Muscle of leg (tissue), 11 donors: Measurements from ENCODE around the gene HOXC12. TPM values are rescaled to one million over a fixed set of nuclear protein-coding genes. Genes with fewer than 3 reads are reported as not detected.

ENCODE experiments used
- DNase-seq: peaks from one replicate; pipeline ENCODE4 v3.0.0; 2013
- H3K27ac ChIP-seq: one replicate; pipeline ENCODE4 v1.5.1; 2013; ENCODE audit warnings: mild to moderate bottlenecking, low read length, control low read depth
- H3K27me3 ChIP-seq: one replicate; pipeline ENCODE4 v1.6.1; 2013; ENCODE audit warnings: low read length; ENCODE audit not compliant: control insufficient read depth, insufficient read depth
- H3K36me3 ChIP-seq: one replicate; pipeline ENCODE4 v1.6.1; 2013; ENCODE audit warnings: low read length; ENCODE audit not compliant: control insufficient read depth, insufficient read depth
- H3K4me1 ChIP-seq: one replicate; pipeline ENCODE4 v1.6.1; 2013; ENCODE audit warnings: low read length; ENCODE audit not compliant: control insufficient read depth, insufficient read depth
- H3K4me3 ChIP-seq: one replicate; pipeline ENCODE4 v1.5.1; 2013; ENCODE audit warnings: low read length, control low read depth
- H3K9me3 ChIP-seq: replicated peaks from 2 replicates; pipeline ENCODE4 v1.6.1; 2013; ENCODE audit warnings: low read depth, low read length; ENCODE audit not compliant: control insufficient read depth
- WGBS: methylation state at CpG from one replicate; pipeline ENCODE4 v1.1.5; 2013; ENCODE audit warnings: missing lambda C conversion rate; ENCODE audit not compliant: insufficient coverage; 5-methylcytosine and 5-hydroxymethylcytosine counted together
- polyA plus RNA-seq, 8 donors: library from polyadenylated mRNA; unstranded; fragments of 120-200 nt; gene quantifications; one replicate each; pipeline versions ENCODE4 v1.2.1 to v1.2.3, GENCODE V29; 2013; ENCODE audit warnings: inconsistent platforms in 1 of 8, low replicate concordance in 1 of 8; ENCODE audit not compliant: insufficient read length in 8 of 8, insufficient read depth in 1 of 8
- total RNA-seq: library from RNA; stranded (reverse); fragments of 120-200 nt; gene quantifications from one replicate; pipeline ENCODE4 v1.2.4, GENCODE V29; 2013

The HOXC12 gene
- total and polyA plus RNA-seq, 9 donors: 0.06 to 0.30 (median 0.08) TPM; not detected in 2

- H3K36me3 ChIP-seq: peaks cover 13% of the 10 kb centered on the region
- peaks cover 75% of the 10 kb centered on the region for H3K27me3 ChIP-seq
- DNase-seq: peak; percentile 88
- H3K27ac ChIP-seq: peak overlapping the region; percentile 99
- H3K9me3 ChIP-seq: no peaks in the 10 kb centered on the region
- peak overlapping the region; percentile 11 for H3K4me3 ChIP-seq
- H3K4me1 ChIP-seq: peaks cover 83% of the 10 kb centered on the region
- 25% methylated on average over 23 of the region's 31 CpGs for WGBS
These were observed 50.3 kb downstream of the HOXC12 start for GRCh38 chr12:54004841-54005530.

DNA sequence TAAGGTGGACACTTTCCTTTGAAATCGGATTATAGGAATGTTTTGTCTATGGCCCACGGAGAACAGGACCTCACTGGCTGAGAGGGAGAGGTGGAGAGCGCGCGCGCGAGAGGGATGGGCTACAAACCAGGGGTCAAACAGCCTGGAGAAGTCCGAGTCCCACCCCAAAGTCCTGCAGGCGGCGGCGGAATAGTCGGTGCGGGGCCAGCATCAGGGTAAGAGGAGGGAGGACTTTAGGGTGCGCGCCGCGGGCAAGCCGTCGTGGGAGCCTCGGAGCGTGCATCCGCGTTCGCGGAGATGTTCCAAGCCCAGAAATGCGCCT is 50.8 kb downstream of the HOXC12 start:
- Histone ChIP-seq H3K9me3 (no peaks in the 10 kb centered on the region), H3K4me1 (peaks cover 83% of the 10 kb centered on the region), H3K36me3 (peaks cover 13% of the 10 kb centered on the region), H3K4me3 (peak overlapping the region; percentile 0), H3K27ac (peak overlapping the region; percentile 99), H3K27me3 (peaks cover 77% of the 10 kb centered on the region)
- peak; percentile 47 for DNase-seq
- 19% methylated on average over 22 of the region's 26 CpGs for WGBS

DNA sequence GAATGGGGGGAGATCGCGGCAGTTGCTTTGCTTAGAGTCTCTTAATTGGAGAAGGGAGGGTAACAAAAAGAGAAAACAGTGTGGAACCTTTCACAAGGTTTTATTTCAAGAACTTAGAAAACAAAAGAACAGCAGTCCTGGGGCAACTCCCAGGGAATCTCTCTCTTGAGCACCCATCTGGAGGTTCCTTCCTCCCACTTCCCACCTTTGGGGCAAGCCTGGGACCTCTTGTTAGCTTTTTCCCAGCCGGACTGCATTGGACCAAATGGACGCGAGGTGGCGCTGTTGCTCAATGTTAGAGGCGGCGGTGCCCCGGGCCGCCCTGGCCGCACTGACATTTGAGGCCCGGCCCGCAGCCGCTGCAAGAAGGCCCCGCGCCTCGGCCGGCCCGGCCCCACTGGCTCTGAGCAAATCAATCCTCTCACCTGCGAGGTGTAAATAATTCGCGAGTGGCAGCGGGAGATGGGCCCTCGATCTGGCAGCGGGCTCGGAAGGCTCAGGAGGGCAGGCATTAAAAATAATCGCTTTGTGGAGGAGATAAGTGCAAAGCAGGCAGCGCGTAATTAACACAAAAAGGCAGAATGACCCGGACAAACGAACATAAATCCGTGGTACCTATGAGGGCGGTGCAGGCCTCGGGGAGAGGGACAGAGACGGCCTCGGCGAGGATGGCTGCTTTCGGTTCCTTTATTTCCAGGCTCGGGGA is 51.3 kb downstream of the HOXC12 start:
- WGBS: 13% methylated on average over 37 of the region's 39 CpGs
- H3K27ac ChIP-seq: peak overlapping the region; percentile 99
- H3K27me3 ChIP-seq: peaks cover 74% of the 10 kb centered on the region
- DNase-seq: peak; percentile 95
- peaks cover 81% of the 10 kb centered on the region for H3K4me1 ChIP-seq
- H3K9me3 ChIP-seq: no peaks in the 10 kb centered on the region
- peak overlapping the region; percentile 22 for H3K4me3 ChIP-seq
- peaks cover 13% of the 10 kb centered on the region for H3K36me3 ChIP-seq

- H3K36me3 ChIP-seq: peaks cover 16% of the 10 kb centered on the region
- 49% methylated on average over 20 of the region's 22 CpGs for WGBS
- H3K27ac ChIP-seq: peak overlapping the region; percentile 47
- DNase-seq: no peak
- peaks cover 69% of the 10 kb centered on the region for H3K27me3 ChIP-seq
- H3K4me1 ChIP-seq: peaks cover 76% of the 10 kb centered on the region
- H3K4me3 ChIP-seq: peak overlapping the region; percentile 22
- H3K9me3 ChIP-seq: no peaks in the 10 kb centered on the region
These were observed 52.0 kb downstream of the HOXC12 start for GRCh38 chr12:54006559-54007220.

- H3K27me3 ChIP-seq: peaks cover 64% of the 10 kb centered on the region
- H3K36me3 ChIP-seq: peaks cover 13% of the 10 kb centered on the region
- H3K4me1 ChIP-seq: peaks cover 66% of the 10 kb centered on the region
- H3K27ac ChIP-seq: no peak overlapping the region
- no peak overlapping the region for H3K4me3 ChIP-seq
- no peaks in the 10 kb centered on the region for H3K9me3 ChIP-seq
- DNase-seq: no peak
- WGBS: no CpG with 5 or more reads among the region's 2 CpGs
These were observed 53.0 kb downstream of the HOXC12 start for GRCh38 chr12:54007538-54008259.

DNA sequence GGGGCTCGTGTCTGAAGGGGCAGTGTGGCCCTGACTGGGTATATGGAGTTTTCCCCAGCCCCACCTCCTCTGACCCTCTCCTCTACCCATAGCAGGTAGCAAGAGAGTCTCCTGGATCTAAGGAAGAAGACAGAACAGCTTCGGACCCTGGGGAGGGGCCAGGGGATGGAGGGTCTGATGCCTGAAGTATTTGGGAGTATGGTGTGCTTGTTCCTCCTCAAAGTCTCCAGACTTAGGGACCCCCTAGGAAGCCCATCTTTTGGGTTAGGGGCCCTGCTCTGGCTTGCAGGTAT is 53.5 kb downstream of the HOXC12 start:
- H3K4me1 ChIP-seq: peaks cover 63% of the 10 kb centered on the region
- H3K27ac ChIP-seq: no peak overlapping the region
- H3K36me3 ChIP-seq: peaks cover 8% of the 10 kb centered on the region
- no peaks in the 10 kb centered on the region for H3K9me3 ChIP-seq
- no peak for DNase-seq
- no peak overlapping the region for H3K4me3 ChIP-seq
- H3K27me3 ChIP-seq: peaks cover 63% of the 10 kb centered on the region
- no CpG with 5 or more reads among the region's 2 CpGs for WGBS

Other genes with a start within 250 kb of the HOXC12 start
- gene CALCOCO1, start 227.5 kb upstream of the HOXC12 start, total RNA-seq: 96.6 TPM
- gene CALCOCO1, start 227.5 kb upstream of the HOXC12 start, polyA plus RNA-seq: 10 to 100 TPM; 65.9 to 85.7 (median 77.3) TPM
- gene CISTR, start 202.9 kb upstream of the HOXC12 start, total RNA-seq: not detected
- gene CISTR, start 202.9 kb upstream of the HOXC12 start, polyA plus RNA-seq: not detected
- 0.04 TPM for gene HOXC13, start 16.1 kb upstream of the HOXC12 start, total RNA-seq
- under 1 TPM in 3 of 8 donors, not detected in 5; 0.05 to 0.45 (median 0.08) TPM for gene HOXC13, start 16.1 kb upstream of the HOXC12 start, polyA plus RNA-seq
- gene HOXC11, start 18.2 kb downstream of the HOXC12 start, total RNA-seq: 2.9 TPM
- gene HOXC11, start 18.2 kb downstream of the HOXC12 start, polyA plus RNA-seq: 1 to 10 TPM; 6.6 to 9.3 (median 7.6) TPM
- gene HOTAIR, start 20.1 kb downstream of the HOXC12 start, total RNA-seq: 1.8 TPM
- gene HOTAIR, start 20.1 kb downstream of the HOXC12 start, polyA plus RNA-seq: 10 to 100 TPM in 1 of 8 donors, 1 to 10 TPM in 7; 2.2 to 13.2 (median 4.1) TPM
- gene HOXC10, start 30.2 kb downstream of the HOXC12 start, total RNA-seq: 7.6 TPM
- gene HOXC10, start 30.2 kb downstream of the HOXC12 start, polyA plus RNA-seq: 10 to 100 TPM; 43.8 to 57.7 (median 49.5) TPM
- 12.6 TPM for gene HOXC9, start 45.3 kb downstream of the HOXC12 start, total RNA-seq
- gene HOXC9, start 45.3 kb downstream of the HOXC12 start, polyA plus RNA-seq: 10 to 100 TPM; 14.3 to 19.2 (median 16.1) TPM
- gene HOXC8, start 54.1 kb downstream of the HOXC12 start, total RNA-seq: 1.6 TPM
- gene HOXC8, start 54.1 kb downstream of the HOXC12 start, polyA plus RNA-seq: 1 to 10 TPM; 3.8 to 7.9 (median 5.6) TPM
- gene HOXC6, start 73.5 kb downstream of the HOXC12 start, total RNA-seq: 4.1 TPM
- 10 to 100 TPM; 11.5 to 22.5 (median 16.0) TPM for gene HOXC6, start 73.5 kb downstream of the HOXC12 start, polyA plus RNA-seq
- gene HOXC5, start 78.1 kb downstream of the HOXC12 start, total RNA-seq: 1.1 TPM
- gene HOXC5, start 78.1 kb downstream of the HOXC12 start, polyA plus RNA-seq: 1 to 10 TPM in 4 of 8 donors, under 1 TPM in 4; 0.54 to 1.6 (median 1.0) TPM
- 10.1 TPM for gene HOXC4, start 98.9 kb downstream of the HOXC12 start, total RNA-seq
- gene HOXC4, start 98.9 kb downstream of the HOXC12 start, polyA plus RNA-seq: 10 to 100 TPM; 16.2 to 29.6 (median 21.8) TPM
- gene SMUG1, start 234.1 kb downstream of the HOXC12 start, total RNA-seq: 27.4 TPM
- 10 to 100 TPM; 20.5 to 27.8 (median 23.2) TPM for gene SMUG1, start 234.1 kb downstream of the HOXC12 start, polyA plus RNA-seq